ENCODE measurements around the gene SNX2. TPM values are rescaled to one million over a fixed set of nuclear protein-coding genes. Genes with fewer than 3 reads are reported as not detected.
"Not testable (repeated sequence)": the region's sequence is repeated elsewhere in the genome, so short reads cannot be mapped to it uniquely, and the experiment has no call there.

The SNX2 gene
- total and polyA plus RNA-seq, 4 donors, result 25.5 to 57.0 (median 34.3) TPM

- H3K27me3 ChIP-seq (ENCODE audit: control insufficient read depth in 4 of 4, insufficient read depth in 4 of 4, low read length in 3 of 4); H3K27ac ChIP-seq (ENCODE audit: low read depth in 1 of 2, low read length in 2 of 2); H3K9ac ChIP-seq (ENCODE audit: low read depth in 1 of 2, low read length in 2 of 2); H3K9me3 ChIP-seq (ENCODE audit: control insufficient read depth in 4 of 4, low read length in 3 of 4); DNase-seq (ENCODE audit: low spot score); H3K4me1 ChIP-seq (ENCODE audit: control insufficient read depth in 4 of 4, insufficient read depth in 4 of 4, low read length in 3 of 4); H3K4me3 ChIP-seq (ENCODE audit: low read depth in 1 of 3, low read length in 3 of 3); H3K36me3 ChIP-seq (ENCODE audit: control insufficient read depth in 4 of 4, insufficient read depth in 3 of 4, low read depth in 1 of 4, low read length in 3 of 4): not testable (repeated sequence)
- 97% methylated on average over 5 of the region's 5 CpGs for WGBS
These were observed 13.0 kb upstream of the SNX2 start for GRCh38 chr5:122761896-122762295.

- no peaks in the 10 kb centered on the region for H3K27me3 ChIP-seq (ENCODE audit: control insufficient read depth in 4 of 4, insufficient read depth in 4 of 4, low read length in 3 of 4)
- no peak for DNase-seq (ENCODE audit: low spot score)
- no peak overlapping the region for H3K27ac ChIP-seq (ENCODE audit: low read depth in 1 of 2, low read length in 2 of 2)
- no peaks in the 10 kb centered on the region for H3K9me3 ChIP-seq (ENCODE audit: control insufficient read depth in 4 of 4, low read length in 3 of 4)
- H3K9ac ChIP-seq (ENCODE audit: low read depth in 1 of 2, low read length in 2 of 2), result no peak overlapping the region
- TF ChIP-seq FOXA1 (IDR thresholded peaks at IDR 0.05), result no peak
- TF ChIP-seq REST (IDR thresholded peaks at IDR 0.05), result no peak
- no peak for TF ChIP-seq RXRA (IDR thresholded peaks at IDR 0.05)
- TF ChIP-seq HNF4G (IDR thresholded peaks at IDR 0.05), result no peak
- no peaks in the 10 kb centered on the region for H3K4me1 ChIP-seq (ENCODE audit: control insufficient read depth in 4 of 4, insufficient read depth in 4 of 4, low read length in 3 of 4)
- no peaks in the 10 kb centered on the region for H3K36me3 ChIP-seq (ENCODE audit: control insufficient read depth in 4 of 4, insufficient read depth in 3 of 4, low read depth in 1 of 4, low read length in 3 of 4)
- no peak overlapping the region for H3K4me3 ChIP-seq (ENCODE audit: low read depth in 1 of 3, low read length in 3 of 3)
These were observed 8.8 kb upstream of the SNX2 start for GRCh38 chr5:122766130-122766529.

GRCh38 chr5:122770477-122770876 is 4.4 kb upstream of the SNX2 start:
- Histone ChIP-seq H3K4me3 (ENCODE audit: low read depth in 1 of 3, low read length in 3 of 3) (no peak overlapping the region), H3K4me1 (ENCODE audit: control insufficient read depth in 4 of 4, insufficient read depth in 4 of 4, low read length in 3 of 4) (peaks cover 0 to 3% (median 0%) of the 10 kb centered on the region in 4 donors), H3K27ac (ENCODE audit: low read depth in 1 of 2, low read length in 2 of 2) (no peak overlapping the region), H3K9ac (ENCODE audit: low read depth in 1 of 2, low read length in 2 of 2) (no peak overlapping the region), H3K9me3 (ENCODE audit: control insufficient read depth in 4 of 4, low read length in 3 of 4) (no peaks in the 10 kb centered on the region), H3K36me3 (ENCODE audit: control insufficient read depth in 4 of 4, insufficient read depth in 3 of 4, low read depth in 1 of 4, low read length in 3 of 4) (no peaks in the 10 kb centered on the region), H3K27me3 (ENCODE audit: control insufficient read depth in 4 of 4, insufficient read depth in 4 of 4, low read length in 3 of 4) (no peaks in the 10 kb centered on the region)
- TF ChIP-seq RXRA (IDR thresholded peaks at IDR 0.05), result no peak
- TF ChIP-seq FOXA2 (IDR thresholded peaks at IDR 0.05), result no peak
- no peak for TF ChIP-seq FOXA1 (IDR thresholded peaks at IDR 0.05)
- TF ChIP-seq JUND (IDR thresholded peaks at IDR 0.05), result no peak
- no peak for TF ChIP-seq HNF4G (IDR thresholded peaks at IDR 0.05)
- TF ChIP-seq YY1 (IDR thresholded peaks at IDR 0.05), result no peak
- TF ChIP-seq HNF4A (conservative IDR thresholded peaks at IDR 0.05), result no peak
- TF ChIP-seq ATF3 (IDR thresholded peaks at IDR 0.05), result no peak
- TF ChIP-seq NR2F2 (IDR thresholded peaks at IDR 0.05), result no peak
- no peak for TF ChIP-seq GABPA (IDR thresholded peaks at IDR 0.05 in 1 of 2, conservative IDR thresholded peaks at IDR 0.05 in 1 of 2)
- no peak for TF ChIP-seq TAF1 (conservative IDR thresholded peaks at IDR 0.05)
- no peak for TF ChIP-seq REST (IDR thresholded peaks at IDR 0.05)
- TF ChIP-seq, protein P1, sequence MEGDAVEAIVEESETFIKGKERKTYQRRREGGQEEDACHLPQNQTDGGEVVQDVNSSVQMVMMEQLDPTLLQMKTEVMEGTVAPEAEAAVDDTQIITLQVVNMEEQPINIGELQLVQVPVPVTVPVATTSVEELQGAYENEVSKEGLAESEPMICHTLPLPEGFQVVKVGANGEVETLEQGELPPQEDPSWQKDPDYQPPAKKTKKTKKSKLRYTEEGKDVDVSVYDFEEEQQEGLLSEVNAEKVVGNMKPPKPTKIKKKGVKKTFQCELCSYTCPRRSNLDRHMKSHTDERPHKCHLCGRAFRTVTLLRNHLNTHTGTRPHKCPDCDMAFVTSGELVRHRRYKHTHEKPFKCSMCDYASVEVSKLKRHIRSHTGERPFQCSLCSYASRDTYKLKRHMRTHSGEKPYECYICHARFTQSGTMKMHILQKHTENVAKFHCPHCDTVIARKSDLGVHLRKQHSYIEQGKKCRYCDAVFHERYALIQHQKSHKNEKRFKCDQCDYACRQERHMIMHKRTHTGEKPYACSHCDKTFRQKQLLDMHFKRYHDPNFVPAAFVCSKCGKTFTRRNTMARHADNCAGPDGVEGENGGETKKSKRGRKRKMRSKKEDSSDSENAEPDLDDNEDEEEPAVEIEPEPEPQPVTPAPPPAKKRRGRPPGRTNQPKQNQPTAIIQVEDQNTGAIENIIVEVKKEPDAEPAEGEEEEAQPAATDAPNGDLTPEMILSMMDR (IDR thresholded peaks at IDR 0.05; ENCODE audit: low read depth, low read length, missing input control), result no peak
- DNase-seq (ENCODE audit: low spot score), result no peak
- 81% methylated on average over 3 of the region's 3 CpGs for WGBS
